Measurements from ENCODE around the gene ZDHHC14. TPM values are rescaled to one million over a fixed set of nuclear protein-coding genes. Genes with fewer than 3 reads are reported as not detected.
"Not testable (repeated sequence)": the region's sequence is repeated elsewhere in the genome, so short reads cannot be mapped to it uniquely, and the experiment has no call there.

Gene ZDHHC14
- total RNA-seq, 1 experiment from 2014 or later, result 1.7 TPM

GRCh38 chr6:157335829-157336228 lies 45.2 kb upstream of the ZDHHC14 start:
- Histone ChIP-seq H3K4me1 (ENCODE audit: insufficient read depth, low read length) (no peaks in the 10 kb centered on the region), H3K79me1 (ENCODE audit: insufficient read depth, low read depth, low read length, poor library complexity, severe bottlenecking) (no peaks in the 10 kb centered on the region), H4K91ac (ENCODE audit: insufficient read length, low read depth, low read length) (no peak overlapping the region), H2BK15ac (ENCODE audit: low read depth, low read length) (no peak overlapping the region), H3K23ac (ENCODE audit: insufficient read length, low read depth, low read length) (no peak overlapping the region), H3K27ac (ENCODE audit: insufficient read length, low read depth, low read length) (no peak overlapping the region), H3K14ac (ENCODE audit: insufficient read depth, low read length) (no peak overlapping the region), H2BK120ac (ENCODE audit: low read depth, low read length, poor library complexity, severe bottlenecking) (no peak overlapping the region), H2AFZ (ENCODE audit: low read length) (no peak overlapping the region), H4K5ac (ENCODE audit: insufficient read length, low read depth, low read length) (no peak overlapping the region), H3K56ac (ENCODE audit: insufficient read length, low read depth, low read length) (no peak overlapping the region), H3K9ac (ENCODE audit: extremely low read depth, insufficient read length, low read length) (no peak overlapping the region), H3T11ph (ENCODE audit: low read length) (no peak overlapping the region), H2BK5ac (ENCODE audit: insufficient read length, low read length) (no peak overlapping the region), H3K27me3 (ENCODE audit: insufficient read depth, low read length) (no peaks in the 10 kb centered on the region; the same call in 1 of the 2 replicates), H3K18ac (ENCODE audit: insufficient read length, low read depth, low read length) (no peak overlapping the region), H3K79me2 (ENCODE audit: insufficient read depth, low read length) (no peaks in the 10 kb centered on the region), H4K20me1 (ENCODE audit: control insufficient read depth, insufficient read depth, insufficient read length) (no peaks in the 10 kb centered on the region), H3K4me2 (ENCODE audit: insufficient read depth, insufficient read length, low read length) (no peak overlapping the region), H4K8ac (replicated peaks; ENCODE audit: insufficient read length, low read depth, low read length) (no peak overlapping the region), H3K4ac (ENCODE audit: low read depth, low read length) (no peak overlapping the region), H2BK12ac (ENCODE audit: insufficient read length, low read depth, low read length) (no peak overlapping the region), H3K9me3 (ENCODE audit: control insufficient read depth, low read depth, low read length) (no peaks in the 10 kb centered on the region), H2AK5ac (ENCODE audit: insufficient read length, low read length) (no peak overlapping the region), H3K23me2 (ENCODE audit: insufficient read length, low read depth, low read length, poor library complexity, severe bottlenecking) (no peaks in the 10 kb centered on the region), H2BK20ac (ENCODE audit: low read depth, low read length, poor library complexity, severe bottlenecking) (no peak overlapping the region)
- DNase-seq, result peak; percentile 34
- no CpG with 5 or more reads among the region's 6 CpGs for WGBS (ENCODE audit: extremely low coverage, insufficient read length, low lambda C conversion rate)
- Mint-ChIP-seq H3K4me1 (no peaks in the 10 kb centered on the region), H3K4me3 (no peak overlapping the region), H3K27me3 (ENCODE audit: low read depth) (peaks cover 19% of the 10 kb centered on the region), H3K9me3 (no peaks in the 10 kb centered on the region), H3K27ac (no peak overlapping the region), H3K36me3 (ENCODE audit: insufficient read depth in 1 of 3, low read depth in 3 of 3) (no peaks in the 10 kb centered on the region)
- no peak for TF ChIP-seq CTCF (conservative IDR thresholded peaks at IDR 0.05)

- H4K8ac ChIP-seq (replicated peaks; ENCODE audit: insufficient read length, low read depth, low read length); H3K9ac ChIP-seq (ENCODE audit: extremely low read depth, insufficient read length, low read length); H4K91ac ChIP-seq (ENCODE audit: insufficient read length, low read depth, low read length); H2AFZ ChIP-seq (ENCODE audit: low read length); H4K20me1 ChIP-seq (ENCODE audit: control insufficient read depth, insufficient read depth, insufficient read length); H2BK12ac ChIP-seq (ENCODE audit: insufficient read length, low read depth, low read length); H3K27ac ChIP-seq (ENCODE audit: insufficient read length, low read depth, low read length); H3K79me1 ChIP-seq (ENCODE audit: insufficient read depth, low read depth, low read length, poor library complexity, severe bottlenecking); H2BK120ac ChIP-seq (ENCODE audit: low read depth, low read length, poor library complexity, severe bottlenecking); H3K9me3 Mint-ChIP-seq; H3K4me3 Mint-ChIP-seq; H3T11ph ChIP-seq (ENCODE audit: low read length); H3K23me2 ChIP-seq (ENCODE audit: insufficient read length, low read depth, low read length, poor library complexity, severe bottlenecking); H2AK5ac ChIP-seq (ENCODE audit: insufficient read length, low read length); H3K27me3 Mint-ChIP-seq (ENCODE audit: low read depth); H2BK20ac ChIP-seq (ENCODE audit: low read depth, low read length, poor library complexity, severe bottlenecking); H3K27ac Mint-ChIP-seq; H3K23ac ChIP-seq (ENCODE audit: insufficient read length, low read depth, low read length); H3K9me3 ChIP-seq (ENCODE audit: control insufficient read depth, low read depth, low read length); H2BK15ac ChIP-seq (ENCODE audit: low read depth, low read length); H3K18ac ChIP-seq (ENCODE audit: insufficient read length, low read depth, low read length); H3K4me1 Mint-ChIP-seq; H3K27me3 ChIP-seq (ENCODE audit: insufficient read depth, low read length); H3K14ac ChIP-seq (ENCODE audit: insufficient read depth, low read length); H3K79me2 ChIP-seq (ENCODE audit: insufficient read depth, low read length); H3K36me3 Mint-ChIP-seq (ENCODE audit: insufficient read depth in 1 of 3, low read depth in 3 of 3); H2BK5ac ChIP-seq (ENCODE audit: insufficient read length, low read length); H3K4me2 ChIP-seq (ENCODE audit: insufficient read depth, insufficient read length, low read length); H3K56ac ChIP-seq (ENCODE audit: insufficient read length, low read depth, low read length); H3K4ac ChIP-seq (ENCODE audit: low read depth, low read length); H4K5ac ChIP-seq (ENCODE audit: insufficient read length, low read depth, low read length); DNase-seq; H3K4me1 ChIP-seq (ENCODE audit: insufficient read depth, low read length): not testable (repeated sequence)
- WGBS (ENCODE audit: extremely low coverage, insufficient read length, low lambda C conversion rate), result no CpG with 5 or more reads among the region's 3 CpGs
These were observed 43.7 kb upstream of the ZDHHC14 start for GRCh38 chr6:157337276-157337675.

All from H9 (cell line).